MCF 10A (cell line): ENCODE results near the gene HSF4. TPM values are rescaled to one million over a fixed set of nuclear protein-coding genes. Genes with fewer than 3 reads are reported as not detected.

Experiments used
- BruUV-seq: library from RNA; stranded (reverse); fragments of 400-500 nt; replicated peaks from 2 replicates; lab custom pipeline; 2021; lab: Mats Ljungman, UMichigan
- CTCF ChIA-PET: fragments of 300-600 bp; sonication (Branson Sonifier 250); formaldehyde crosslinking; extraction: SDS; loops from one replicate; lab custom pipeline; 2021; ENCODE audit warnings: antibody characterized with exemption, inconsistent platforms; lab: Yijun Ruan, JAX
- POLR2A ChIA-PET: fragments of 300-600, 350-650 bp; sonication (Branson Sonifier 250); formaldehyde crosslinking; extraction: SDS; loops from one replicate; lab custom pipeline; 2020; ENCODE audit warnings: antibody characterized with exemption, inconsistent platforms; lab: Yijun Ruan, JAX
- DNase-seq: peaks from one replicate; pipeline ENCODE4 v3.0.0-alpha.2; 2018; ENCODE audit not compliant: unreplicated experiment
- H3K27ac Mint-ChIP-seq: one replicate; pipeline ENCODE4 v1.8.0; 2022; ENCODE audit warnings: mild to moderate bottlenecking, low read depth, mixed read lengths; ENCODE audit not compliant: unreplicated experiment
- H3K27me3 Mint-ChIP-seq: one replicate; pipeline ENCODE4 v1.8.0; 2022; ENCODE audit warnings: mixed read lengths; ENCODE audit not compliant: insufficient read depth, unreplicated experiment
- H3K36me3 Mint-ChIP-seq: one replicate; pipeline ENCODE4 v1.8.0; 2022; ENCODE audit warnings: mild to moderate bottlenecking, moderate library complexity, mixed read lengths; ENCODE audit not compliant: insufficient read depth, unreplicated experiment
- H3K4me1 Mint-ChIP-seq: one replicate; pipeline ENCODE4 v1.8.0; 2022; ENCODE audit warnings: mixed read lengths; ENCODE audit not compliant: insufficient read depth, unreplicated experiment
- H3K4me3 Mint-ChIP-seq: one replicate; pipeline ENCODE4 v1.8.0; 2022; ENCODE audit warnings: mild to moderate bottlenecking, moderate library complexity, mixed read lengths; ENCODE audit not compliant: unreplicated experiment
- H3K9me3 Mint-ChIP-seq: one replicate; pipeline ENCODE4 v1.8.0; 2022; ENCODE audit warnings: mixed read lengths; ENCODE audit not compliant: unreplicated experiment
- CTCF ChIP-seq: fragments of 200-600 bp; IDR thresholded peaks from one replicate; pipeline ENCODE4 v1.8.0; 2022; ENCODE audit warnings: antibody characterized with exemption, mild to moderate bottlenecking; ENCODE audit not compliant: unreplicated experiment
- intact Hi-C: fragments of 100-400 bp; cut with micrococcal nuclease; formaldehyde crosslinking; loops from 2 replicates; pipeline ENCODE4 v1.14.1; 2022
- total RNA-seq: library from RNA; stranded (reverse); gene quantifications from 2 replicates; pipeline ENCODE4 v1.2.3, GENCODE V29; 2022

The HSF4 gene
- total RNA-seq, 1 experiment from 2014 or later, result 34.3 TPM

GRCh38 chr16:67128417-67128816 lies 36.1 kb upstream of the HSF4 start:
- intact Hi-C loops, result no loop called here
- TF ChIP-seq CTCF, result no peak
- BruUV-seq, result no TSS peak
- Mint-ChIP-seq H3K9me3 (no peaks in the 10 kb centered on the region), H3K4me3 (no peak overlapping the region), H3K36me3 (peaks cover 46% of the 10 kb centered on the region), H3K4me1 (no peaks in the 10 kb centered on the region), H3K27me3 (no peaks in the 10 kb centered on the region), H3K27ac (no peak overlapping the region)
- no peak for DNase-seq
- CTCF ChIA-PET, result interaction anchor here (0.6 to 1.7 kb wide), 5 partner anchors 11 to 238 kb away, joined by 3 to 6 read pairs (median 5); no protein-coding TSS in a partner anchor
- POLR2A ChIA-PET, result no interaction called here

- no peaks in the 10 kb centered on the region for H3K27me3 Mint-ChIP-seq
- DNase-seq, result no peak
- H3K4me1 Mint-ChIP-seq, result no peaks in the 10 kb centered on the region
- peaks cover 50% of the 10 kb centered on the region for H3K36me3 Mint-ChIP-seq
- ChIA-PET POLR2A (no interaction called here), CTCF (interaction anchor here (0.6 to 1.7 kb wide), 6 partner anchors 11 to 239 kb away, joined by 3 to 6 read pairs (median 4); no protein-coding TSS in a partner anchor)
- intact Hi-C loops, result no loop called here
- BruUV-seq, result no TSS peak
- no peaks in the 10 kb centered on the region for H3K9me3 Mint-ChIP-seq
- TF ChIP-seq CTCF, result no peak
- H3K4me3 Mint-ChIP-seq, result no peak overlapping the region
- no peak overlapping the region for H3K27ac Mint-ChIP-seq
Measured at GRCh38 chr16:67128887-67129286, 35.7 kb upstream of the HSF4 start.

GRCh38 chr16:67129422-67129821 lies 35.1 kb upstream of the HSF4 start:
- H3K4me1 Mint-ChIP-seq, result no peaks in the 10 kb centered on the region
- intact Hi-C loops, result no loop called here
- no peak for DNase-seq
- no peak for TF ChIP-seq CTCF
- H3K4me3 Mint-ChIP-seq, result no peak overlapping the region
- H3K27me3 Mint-ChIP-seq, result no peaks in the 10 kb centered on the region
- BruUV-seq, result no TSS peak
- no peaks in the 10 kb centered on the region for H3K9me3 Mint-ChIP-seq
- ChIA-PET POLR2A (no interaction called here), CTCF (interaction anchor here (1.0 to 1.7 kb wide), 5 partner anchors 12 to 144 kb away, joined by 3 to 6 read pairs (median 3); no protein-coding TSS in a partner anchor)
- H3K36me3 Mint-ChIP-seq, result peaks cover 55% of the 10 kb centered on the region
- no peak overlapping the region for H3K27ac Mint-ChIP-seq

GRCh38 chr16:67137605-67138004 lies 26.9 kb upstream of the HSF4 start:
- intact Hi-C loops, result no loop called here
- Mint-ChIP-seq H3K36me3 (peaks cover 82% of the 10 kb centered on the region), H3K27ac (no peak overlapping the region), H3K9me3 (no peaks in the 10 kb centered on the region), H3K4me3 (no peak overlapping the region), H3K27me3 (no peaks in the 10 kb centered on the region), H3K4me1 (no peaks in the 10 kb centered on the region)
- ChIA-PET CTCF (interaction anchor here (0.6 to 0.7 kb wide), 4 partner anchors 34 to 789 kb away, joined by 3 to 6 read pairs (median 4); no protein-coding TSS in a partner anchor), POLR2A (interaction anchor here (0.7 to 1.4 kb wide), 2 partner anchors 22 to 568 kb away, joined by 3 to 5 read pairs; partner anchors contain the start of gene TRADD)
- no TSS peak for BruUV-seq
- no peak for DNase-seq
- TF ChIP-seq CTCF, result no peak
